Ishikawa (cell line): ENCODE data around the gene YBX2.

Experiments
- CEBPB ChIP-seq: IDR thresholded peaks from 2 replicates; pipeline ENCODE4 v1.6.1; 2012
- CREB1 ChIP-seq: IDR thresholded peaks from 2 replicates; pipeline ENCODE4 v1.6.1; 2012; ENCODE audit warnings: low read depth
- EGR1 ChIP-seq: IDR thresholded peaks from 2 replicates; pipeline ENCODE4 v1.6.1; 2012
- EP300 ChIP-seq: IDR thresholded peaks from 2 replicates; pipeline ENCODE4 v1.6.1; 2012; ENCODE audit warnings: borderline replicate concordance
- FOXM1 ChIP-seq: IDR thresholded peaks from 2 replicates; pipeline ENCODE4 v1.6.1; 2012; ENCODE audit warnings: low read depth, borderline replicate concordance
- MAX ChIP-seq: IDR thresholded peaks from 2 replicates; pipeline ENCODE4 v1.6.1; 2012
- NFIC ChIP-seq: IDR thresholded peaks from 2 replicates; pipeline ENCODE4 v1.6.1; 2012
- RAD21 ChIP-seq: IDR thresholded peaks from 2 replicates; pipeline ENCODE4 v1.6.1; 2012; ENCODE audit warnings: low read depth
- REST ChIP-seq: IDR thresholded peaks from 2 replicates; pipeline ENCODE4 v1.6.1; 2012; ENCODE audit warnings: low read depth, mild to moderate bottlenecking
- TAF1 ChIP-seq: IDR thresholded peaks from 2 replicates; pipeline ENCODE4 v1.6.1; 2012; ENCODE audit warnings: low read depth, mild to moderate bottlenecking
- TCF12 ChIP-seq: IDR thresholded peaks from 2 replicates; pipeline ENCODE4 v1.6.1; 2012; ENCODE audit warnings: low read depth
- TEAD4 ChIP-seq: IDR thresholded peaks from 2 replicates; pipeline ENCODE4 v1.6.1; 2012
- USF1 ChIP-seq: IDR thresholded peaks from 2 replicates; pipeline ENCODE4 v1.6.1; 2012
- YY1 ChIP-seq: IDR thresholded peaks from 2 replicates; pipeline ENCODE4 v1.6.1; 2012; ENCODE audit warnings: low read depth
- ZBTB7A ChIP-seq: IDR thresholded peaks from 2 replicates; pipeline ENCODE4 v1.6.1; 2012; ENCODE audit warnings: low read depth

Gene YBX2

DNA sequence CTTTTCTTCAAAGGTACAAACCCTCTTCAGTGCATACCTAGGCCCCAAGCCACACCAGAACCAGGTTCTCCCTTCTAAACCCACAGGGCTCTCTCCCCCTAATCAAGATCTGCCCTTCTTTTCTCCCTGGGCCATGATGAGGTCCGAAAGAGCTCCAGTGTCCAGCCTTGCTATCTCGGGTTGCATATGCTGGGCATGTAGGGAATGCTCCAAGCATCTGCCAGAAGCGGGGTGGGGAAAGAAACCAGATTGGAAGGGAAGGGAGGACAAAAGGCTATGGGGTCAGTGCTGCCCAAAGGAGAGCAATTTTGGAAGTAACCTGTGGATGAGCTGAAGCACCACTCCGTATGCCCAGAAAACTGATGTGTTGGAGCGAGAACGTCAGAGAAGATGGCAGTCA, 45.2 kb downstream of the YBX2 start:
- TF ChIP-seq NFIC, result no peak
- TF ChIP-seq CEBPB, result no peak
- TF ChIP-seq ZBTB7A, result no peak
- no peak for TF ChIP-seq RAD21
- no peak for TF ChIP-seq MAX
- no peak for TF ChIP-seq EGR1
- no peak for TF ChIP-seq USF1
- TF ChIP-seq CREB1, result no peak
- no peak for TF ChIP-seq FOXM1
- no peak for TF ChIP-seq YY1
- no peak for TF ChIP-seq EP300
- no peak for TF ChIP-seq TAF1
- no peak for TF ChIP-seq TEAD4
- TF ChIP-seq REST, result no peak
- TF ChIP-seq TCF12, result no peak

DNA sequence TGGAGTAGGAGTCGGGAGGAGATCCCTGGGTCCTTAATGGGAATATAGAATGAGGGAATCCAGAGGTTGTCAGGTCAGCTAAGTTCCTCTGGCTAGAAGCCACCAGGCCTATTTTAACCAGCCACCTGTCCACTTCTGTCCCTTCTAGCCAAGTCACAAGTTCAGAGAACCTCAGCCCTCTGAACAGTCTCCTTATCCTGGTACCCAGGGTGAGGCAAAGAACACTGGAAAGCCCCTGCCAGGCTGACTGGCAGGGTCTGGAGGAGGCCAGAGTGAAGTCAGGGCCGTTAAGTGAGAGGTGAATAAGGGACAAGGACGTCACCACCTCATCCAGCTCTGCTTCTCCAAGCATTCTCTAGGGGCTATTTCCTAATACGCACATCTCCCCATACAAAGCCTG, 45.6 kb downstream of the YBX2 start:
- TF ChIP-seq RAD21 (no peak), FOXM1 (no peak), REST (no peak), ZBTB7A (no peak), NFIC (no peak), MAX (no peak), YY1 (no peak), TCF12 (no peak), USF1 (no peak), EP300 (no peak), CEBPB (no peak), TAF1 (no peak), TEAD4 (no peak), CREB1 (no peak), EGR1 (no peak)

DNA sequence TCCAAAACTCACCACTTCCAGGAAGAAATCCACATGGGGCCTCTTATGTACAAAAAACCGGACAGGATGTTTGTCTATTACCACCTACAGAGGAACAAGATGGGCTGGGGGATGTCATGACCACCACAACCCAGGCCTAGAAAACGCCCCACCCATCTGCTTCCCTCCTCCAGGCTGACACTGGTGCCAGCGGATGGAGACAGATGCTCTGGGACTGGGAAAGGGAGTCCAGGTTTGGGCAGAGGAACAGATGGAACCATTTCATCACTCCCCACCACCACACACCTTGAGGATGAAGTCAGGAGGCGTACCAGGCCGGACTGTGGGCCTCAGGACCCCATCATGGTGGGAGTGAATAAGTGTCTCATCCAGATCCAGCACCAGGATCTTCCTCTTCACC, 47.7 kb downstream of the YBX2 start:
- TF ChIP-seq TAF1, result no peak
- no peak for TF ChIP-seq TEAD4
- no peak for TF ChIP-seq YY1
- no peak for TF ChIP-seq TCF12
- no peak for TF ChIP-seq EP300
- TF ChIP-seq NFIC, result no peak
- TF ChIP-seq CREB1, result no peak
- no peak for TF ChIP-seq USF1
- no peak for TF ChIP-seq CEBPB
- TF ChIP-seq RAD21, result no peak
- TF ChIP-seq ZBTB7A, result no peak
- no peak for TF ChIP-seq REST
- TF ChIP-seq FOXM1, result no peak
- TF ChIP-seq EGR1, result no peak
- TF ChIP-seq MAX, result no peak

DNA sequence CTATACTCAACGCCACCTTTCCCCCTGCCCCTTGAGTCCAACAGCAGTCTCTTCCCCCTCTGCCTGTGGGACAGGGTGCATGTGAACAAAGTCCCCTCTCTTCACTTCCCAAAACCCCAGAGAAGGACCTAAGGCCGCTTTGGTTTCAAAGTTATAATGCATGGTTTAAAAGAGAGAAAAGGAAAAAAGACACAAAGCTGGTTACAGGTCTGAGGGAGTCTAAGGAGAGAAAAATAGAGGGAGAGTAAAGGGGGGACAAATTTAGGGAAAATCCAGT, 51.0 kb downstream of the YBX2 start:
- TF ChIP-seq CEBPB (no peak), RAD21 (no peak), ZBTB7A (no peak), EP300 (no peak), EGR1 (no peak), CREB1 (no peak), TEAD4 (no peak), MAX (no peak), TCF12 (no peak), NFIC (no peak), REST (no peak), TAF1 (no peak; the same call in 1 of the 2 replicates), FOXM1 (no peak), USF1 (no peak), YY1 (no peak)
